H1 (cell line): ENCODE measurements around the gene TAAR8. TPM values are rescaled to one million over a fixed set of nuclear protein-coding genes. Genes with fewer than 3 reads are reported as not detected.
A peak's percentile ranks its signal among the peaks of the same experiment; 100 is the strongest.

ENCODE experiments used
- CTCF ChIA-PET: fragments of 300-600 bp; sonication (Branson Sonifier 250); formaldehyde crosslinking; loops from one replicate; lab custom pipeline; 2021; ENCODE audit not compliant: partially characterized antibody; lab: Charles Lee
- POLR2A ChIA-PET: fragments of 300-600 bp; sonication (Branson Sonifier 250); formaldehyde crosslinking; loops from one replicate; lab custom pipeline; 2021; ENCODE audit warnings: inconsistent platforms; ENCODE audit not compliant: partially characterized antibody; lab: Charles Lee
- DNase-seq, 2 experiments: peaks; one replicate each; pipeline versions ENCODE4 v3.0.0 to v3.0.0-alpha.2; 2010 to 2022; ENCODE audit warnings: low spot score in 2 of 2, low read depth in 1 of 2, mixed read lengths in 1 of 2
- FAIRE-seq: peaks from 2 replicates; lab custom pipeline; 2011; peaks lifted over from hg19 to GRCh38; lab: Jason Lieb, UNC
- H2AFZ ChIP-seq: 2 replicates; pipeline ENCODE4 v1.8.1; 2012; ENCODE audit warnings: low read length, inconsistent platforms
- H2AK5ac ChIP-seq: 2 replicates; pipeline ENCODE4 v1.6.1; 2013; ENCODE audit warnings: low read depth, low read length
- H2BK120ac ChIP-seq: replicated peaks from 2 replicates; pipeline ENCODE3; 2013; ENCODE audit warnings: low read depth, low read length, inconsistent platforms
- H2BK12ac ChIP-seq: 2 replicates; pipeline ENCODE4 v1.6.1; 2013; ENCODE audit warnings: low read depth, low read length
- H2BK15ac ChIP-seq: 2 replicates; pipeline ENCODE4 v1.6.1; 2013; ENCODE audit warnings: low read length
- H2BK20ac ChIP-seq: 2 replicates; pipeline ENCODE4 v1.6.1; 2013; ENCODE audit warnings: low read length
- H2BK5ac ChIP-seq: 2 replicates; pipeline ENCODE4 v1.6.1; 2013; ENCODE audit warnings: low read depth, low read length
- H3K14ac ChIP-seq: 2 replicates; pipeline ENCODE4 v1.6.1; 2013; ENCODE audit warnings: inconsistent platforms; ENCODE audit not compliant: insufficient read length
- H3K18ac ChIP-seq: 2 replicates; pipeline ENCODE4 v1.6.1; 2013; ENCODE audit warnings: low read length; ENCODE audit errors: extremely low read depth
- H3K23ac ChIP-seq: 2 replicates; pipeline ENCODE4 v1.6.1; 2013; ENCODE audit warnings: inconsistent platforms; ENCODE audit not compliant: insufficient read length
- H3K23me2 ChIP-seq: 2 replicates; pipeline ENCODE4 v1.6.1; 2013; ENCODE audit warnings: low read depth, low read length
- H3K27ac ChIP-seq: 2 replicates; pipeline ENCODE4 v1.6.1; 2011; ENCODE audit warnings: low read depth, low read length, inconsistent platforms
- H3K27me3 ChIP-seq, 4 experiments: replicated peaks in 1 of 4; 1 replicate in 1 of 4; 2 replicates in 3 of 4; pipeline versions ENCODE4 v1.6.1 to v1.8.1; 2011 to 2013; ENCODE audit warnings: low read length in 3 of 4, mild to moderate bottlenecking in 3 of 4, inconsistent platforms in 2 of 4, mixed read lengths in 2 of 4, moderate library complexity in 1 of 4; ENCODE audit not compliant: control insufficient read depth in 3 of 4, insufficient read depth in 3 of 4; ENCODE audit errors: extremely low read depth in 1 of 4
- H3K36me3 ChIP-seq, 4 experiments: 2 replicates each; pipeline versions ENCODE4 v1.6.1 to v1.8.1; 2011 to 2013; ENCODE audit warnings: mild to moderate bottlenecking in 4 of 4, low read length in 3 of 4, moderate library complexity in 2 of 4, control low read depth in 1 of 4, inconsistent platforms in 1 of 4; ENCODE audit not compliant: insufficient read depth in 4 of 4, control insufficient read depth in 2 of 4
- H3K4ac ChIP-seq: replicated peaks from 2 replicates; pipeline ENCODE3; 2013; ENCODE audit warnings: low read length, low read depth, mixed read lengths, inconsistent platforms; ENCODE audit not compliant: insufficient read length
- H3K4me1 ChIP-seq, 4 experiments: replicated peaks in 1 of 4; 1 replicate in 1 of 4; 2 replicates in 3 of 4; pipeline versions ENCODE4 v1.6.1 to v1.8.1; 2011 to 2013; ENCODE audit warnings: low read length in 3 of 4, inconsistent platforms in 2 of 4, mixed read lengths in 1 of 4; ENCODE audit not compliant: insufficient read depth in 4 of 4, control insufficient read depth in 3 of 4
- H3K4me2 ChIP-seq, 2 experiments: 2 replicates each; pipeline versions ENCODE4 v1.6.1 to v1.8.1; 2011 to 2013; ENCODE audit warnings: low read depth in 2 of 2, low read length in 2 of 2, control low read depth in 1 of 2, inconsistent platforms in 1 of 2, mild to moderate bottlenecking in 1 of 2; ENCODE audit not compliant: insufficient read depth in 1 of 2
- H3K4me3 ChIP-seq, 4 experiments: fragments of 200-600, 300-600 bp in 1 of 4; sonication (generic), shearing (Covaris generic), sonication (Bioruptor Twin) in 1 of 4; 2 replicates each; pipeline versions ENCODE4 v1.5.1 to v1.8.1; 2011 to 2016; ENCODE audit warnings: low read length in 4 of 4, low read depth in 3 of 4, control low read depth in 2 of 4, inconsistent platforms in 2 of 4, mild to moderate bottlenecking in 2 of 4, mixed read lengths in 1 of 4, moderate library complexity in 1 of 4; ENCODE audit not compliant: insufficient read depth in 2 of 4; ENCODE audit errors: extremely low read depth in 1 of 4
- H3K56ac ChIP-seq: replicated peaks from 2 replicates; pipeline ENCODE3; 2013; ENCODE audit warnings: low read depth, mild to moderate bottlenecking, mixed read lengths, low read length, inconsistent platforms; ENCODE audit not compliant: insufficient read length
- H3K79me1 ChIP-seq: 2 replicates; pipeline ENCODE4 v1.6.1; 2013; ENCODE audit warnings: low read depth, low read length, control low read depth
- H3K79me2 ChIP-seq, 2 experiments: 2 replicates each; pipeline versions ENCODE4 v1.6.1 to v1.8.1; 2012 to 2013; ENCODE audit warnings: low read length in 2 of 2, mild to moderate bottlenecking in 2 of 2, inconsistent platforms in 1 of 2; ENCODE audit not compliant: insufficient read depth in 2 of 2, control insufficient read depth in 1 of 2
- H3K9ac ChIP-seq, 4 experiments: replicated peaks in 1 of 4; 1 replicate in 1 of 4; 2 replicates in 3 of 4; pipeline versions ENCODE4 v1.6.1 to v1.8.1; 2011 to 2013; ENCODE audit warnings: low read depth in 3 of 4, low read length in 3 of 4, control low read depth in 2 of 4, mild to moderate bottlenecking in 2 of 4, moderate library complexity in 2 of 4, inconsistent platforms in 1 of 4; ENCODE audit errors: extremely low read depth in 1 of 4
- H3K9me3 ChIP-seq, 2 experiments: 2 replicates each; pipeline versions ENCODE4 v1.6.1 to v1.8.1; 2012 to 2013; ENCODE audit warnings: mild to moderate bottlenecking in 2 of 2, moderate library complexity in 2 of 2, control low read depth in 1 of 2, inconsistent platforms in 1 of 2, low read depth in 1 of 2, low read length in 1 of 2, mixed read lengths in 1 of 2; ENCODE audit not compliant: insufficient read depth in 2 of 2
- H4K20me1 ChIP-seq, 2 experiments: replicated peaks in 1 of 2; 2 replicates each; pipeline versions ENCODE3 to v1.8.1; 2011 to 2013; ENCODE audit warnings: inconsistent platforms in 2 of 2, low read length in 2 of 2, mild to moderate bottlenecking in 1 of 2; ENCODE audit not compliant: insufficient read depth in 2 of 2, control insufficient read depth in 1 of 2
- H4K5ac ChIP-seq: 2 replicates; pipeline ENCODE4 v1.6.1; 2013; ENCODE audit warnings: low read length, low read depth, mixed read lengths, inconsistent platforms; ENCODE audit not compliant: insufficient read length
- H4K8ac ChIP-seq: 2 replicates; pipeline ENCODE4 v1.8.0; 2013; ENCODE audit warnings: mild to moderate bottlenecking, moderate library complexity, low read length, inconsistent platforms; ENCODE audit not compliant: insufficient read depth; ENCODE audit errors: extremely low read depth
- H4K91ac ChIP-seq: replicated peaks from 2 replicates; pipeline ENCODE3; 2013; ENCODE audit warnings: low read length, mixed read lengths, inconsistent platforms; ENCODE audit not compliant: insufficient read length
- BACH1 ChIP-seq: IDR thresholded peaks from 2 replicates; pipeline ENCODE4 v1.6.1; 2012; ENCODE audit warnings: low read length, improper control_type of control experiment
- BRCA1 ChIP-seq: IDR thresholded peaks from 2 replicates; pipeline ENCODE4 v1.6.1; 2012; ENCODE audit warnings: low read depth, low read length, improper control_type of control experiment
- E2F6 ChIP-seq: IDR thresholded peaks from 2 replicates; pipeline ENCODE4 v1.6.1; 2012; ENCODE audit warnings: inconsistent platforms
- KDM1A ChIP-seq: fragments of 200-600, 300-600 bp; sonication (generic); IDR thresholded peaks from 2 replicates; pipeline ENCODE4 v1.7.1; 2016; ENCODE audit warnings: mild to moderate bottlenecking, low read length, borderline replicate concordance
- PHF8 ChIP-seq: fragments of 200-600 bp; sonication (generic); conservative IDR thresholded peaks from 2 replicates; pipeline ENCODE4 v1.7.1; 2012; ENCODE audit warnings: low read depth, mild to moderate bottlenecking, inconsistent platforms, low read length, moderate library complexity
- RNF2 ChIP-seq: fragments of 200-900, 300-1000 bp; sonication (generic); IDR thresholded peaks from 2 replicates; pipeline ENCODE4 v1.7.1; 2016; ENCODE audit warnings: borderline replicate concordance, low read depth, mild to moderate bottlenecking, antibody characterized with exemption, low read length; ENCODE audit not compliant: poor library complexity, severe bottlenecking; ENCODE audit errors: missing control alignments
- SIN3A ChIP-seq, 2 experiments: IDR thresholded peaks in 1 of 2; conservative IDR thresholded peaks in 1 of 2; 2 replicates each; pipeline ENCODE4 v1.6.1; 2011 to 2012; ENCODE audit warnings: low read length in 2 of 2, improper control_type of control experiment in 1 of 2, low read depth in 1 of 2, mild to moderate bottlenecking in 1 of 2
- SP4 ChIP-seq: IDR thresholded peaks from 2 replicates; pipeline ENCODE4 v1.6.1; 2012; ENCODE audit warnings: low read length, inconsistent platforms
- TEAD4 ChIP-seq: IDR thresholded peaks from 2 replicates; pipeline ENCODE4 v1.6.1; 2012; ENCODE audit warnings: low read depth, low read length, inconsistent platforms, mixed read lengths
- WGBS, 2 experiments: shearing (Covaris generic) in 1 of 2; methylation state at CpG; one replicate each; pipeline versions ENCODE4 v1.1.6 to v1.1.7; 2013 to 2015; ENCODE audit warnings: low lambda C conversion rate in 2 of 2, mixed read lengths in 2 of 2, inconsistent platforms in 1 of 2, low coverage in 1 of 2, missing lambda C conversion rate in 1 of 2; ENCODE audit not compliant: insufficient replicate concordance in 2 of 2, insufficient coverage in 1 of 2, insufficient read length in 1 of 2; ENCODE audit errors: extremely low coverage in 1 of 2, missing lambda C conversion rate in 1 of 2; 5-methylcytosine and 5-hydroxymethylcytosine counted together
- polyA plus RNA-seq, 7 experiments: library from polyadenylated mRNA; depleted of rRNA in 3 of 7; stranded (reverse) in 5 of 7; unstranded in 2 of 7; fragments of >200 nt in 5 of 7; fragments of 200-250 nt in 2 of 7; gene quantifications; 1 replicate in 5 of 7; 2 replicates in 1 of 7; 4 replicates in 1 of 7; pipeline versions ENCODE4 v1.2.1 to v1.2.3, GENCODE V29; 2011 to 2013; ENCODE audit warnings: missing spikeins in 2 of 7, mixed read lengths in 2 of 7
- total RNA-seq: library from RNA; stranded (reverse); fragmentation: NEBNext Ultra II Directional; extraction: Animal tissue kit (Norgen Biotek cat#: 25700); gene quantifications from 2 replicates; pipeline ENCODE4 v1.2.1, GENCODE V29; 2021
- TF ChIP-seq, protein P1 (sequence below): IDR thresholded peaks from 2 replicates; pipeline ENCODE4 v1.6.1; 2012; ENCODE audit warnings: low read length, inconsistent platforms

TAAR8 gene
- total and polyA plus RNA-seq, 2 of the 8 experiments (the other 6 are each of a cell fraction or from before 2014, with no cell fraction given), result not detected

GRCh38 chr6:132512342-132512637 is 40.2 kb upstream of the TAAR8 start:
- no peak overlapping the region for H2AK5ac ChIP-seq
- FAIRE-seq, result no peak
- no peak overlapping the region for H2BK15ac ChIP-seq
- no peak overlapping the region for H3K23ac ChIP-seq
- no peak overlapping the region for H3K18ac ChIP-seq
- no peaks in the 10 kb centered on the region for H3K27me3 ChIP-seq
- H4K5ac ChIP-seq, result no peak overlapping the region
- no peak for DNase-seq
- H3K23me2 ChIP-seq, result peaks cover 4% of the 10 kb centered on the region; the same call in 1 of the 2 replicates
- no peak overlapping the region for H3K14ac ChIP-seq
- ChIA-PET POLR2A (interaction anchor here (0.9 to 1.4 kb wide), 3 partner anchors 29 to 302 kb away, joined by 3 to 10 read pairs (median 4); partner anchors contain the start of gene RPS12), CTCF (interaction anchor here (0.7 to 1.5 kb wide), 5 partner anchors 13 to 233 kb away, joined by 3 to 6 read pairs (median 4); no protein-coding TSS in a partner anchor)
- H3K9ac ChIP-seq, result peak overlapping the region in 3 of 4 experiments; percentile 43 to 75 (median 68); a peak in 4 of 7 replicates
- WGBS, 2 experiments, result 5 to 100% methylated on average over 1 to 7 of the region's 7 CpGs
- H3K56ac ChIP-seq, result no peak overlapping the region
- H2BK5ac ChIP-seq, result no peak overlapping the region
- no peaks in the 10 kb centered on the region for H3K36me3 ChIP-seq
- H2BK12ac ChIP-seq, result no peak overlapping the region
- H4K20me1 ChIP-seq, result no peaks in the 10 kb centered on the region
- peak overlapping the region; percentile 54 to 83 (median 76) for H3K4me3 ChIP-seq
- H4K8ac ChIP-seq, result 0 out of 2 replicates have a peak overlapping the region, but pooled peaks have one; percentile 83
- no peak overlapping the region for H2BK120ac ChIP-seq
- H3K27ac ChIP-seq, result no peak overlapping the region
- H4K91ac ChIP-seq, result no peak overlapping the region
- H3K79me1 ChIP-seq, result peaks cover 6% of the 10 kb centered on the region; the same call in 1 of the 2 replicates
- H2BK20ac ChIP-seq, result no peak overlapping the region
- H3K4me1 ChIP-seq, result peaks cover 0 to 4% (median under 1%) of the 10 kb centered on the region in 4 experiments; a peak in 3 of 7 replicates
- no peak overlapping the region for H3K4ac ChIP-seq
- H2AFZ ChIP-seq, result no peak overlapping the region
- H3K4me2 ChIP-seq, result peak overlapping the region; percentile 77 to 94
- peaks cover 0 to 46% of the 10 kb centered on the region in 2 experiments; a peak in 3 of 4 replicates for H3K79me2 ChIP-seq
- no peaks in the 10 kb centered on the region for H3K9me3 ChIP-seq
- TF ChIP-seq RNF2, result no peak
- TF ChIP-seq SIN3A (conservative IDR thresholded peaks at IDR 0.05 in 1 of 2, IDR thresholded peaks at IDR 0.05 in 1 of 2; ENCODE audit: low read depth in 1 of 2, low read length in 2 of 2), result no peak
- no peak for TF ChIP-seq PHF8
- TF ChIP-seq BACH1, result no peak
- no peak for TF ChIP-seq KDM1A
- no peak for TF ChIP-seq E2F6
- no peak for TF ChIP-seq SP4
- TF ChIP-seq, protein P1, sequence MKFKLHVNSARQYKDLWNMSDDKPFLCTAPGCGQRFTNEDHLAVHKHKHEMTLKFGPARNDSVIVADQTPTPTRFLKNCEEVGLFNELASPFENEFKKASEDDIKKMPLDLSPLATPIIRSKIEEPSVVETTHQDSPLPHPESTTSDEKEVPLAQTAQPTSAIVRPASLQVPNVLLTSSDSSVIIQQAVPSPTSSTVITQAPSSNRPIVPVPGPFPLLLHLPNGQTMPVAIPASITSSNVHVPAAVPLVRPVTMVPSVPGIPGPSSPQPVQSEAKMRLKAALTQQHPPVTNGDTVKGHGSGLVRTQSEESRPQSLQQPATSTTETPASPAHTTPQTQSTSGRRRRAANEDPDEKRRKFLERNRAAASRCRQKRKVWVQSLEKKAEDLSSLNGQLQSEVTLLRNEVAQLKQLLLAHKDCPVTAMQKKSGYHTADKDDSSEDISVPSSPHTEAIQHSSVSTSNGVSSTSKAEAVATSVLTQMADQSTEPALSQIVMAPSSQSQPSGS, result no peak
- no peak for TF ChIP-seq BRCA1
- no peak for TF ChIP-seq TEAD4
